Adrenal gland (tissue), 5 donors: ENCODE measurements around the gene TUBG1.

Experiments
- POLR2A ChIP-seq, 2 donors: fragments of 450-650 bp; IDR thresholded peaks; one replicate each; pipeline ENCODE4 v1.6.1; 2017; ENCODE audit warnings: antibody characterized with exemption in 2 of 2, mild to moderate bottlenecking in 2 of 2, moderate library complexity in 1 of 2
- TF ChIP-seq, protein P1 (sequence below), 6 experiments: fragments of 450-650 bp in 4 of 6; fragments of 200-600 bp in 2 of 6; sonication (generic) in 1 of 6; IDR thresholded peaks; 1 replicate in 5 of 6; 2 replicates in 1 of 6; pipeline versions ENCODE4 v1.5.1 to v1.8.0; 2016 to 2021; ENCODE audit warnings: antibody characterized with exemption in 6 of 6, mild to moderate bottlenecking in 2 of 6, moderate library complexity in 1 of 6
- donor health status: DM: no; HTN: no; CAD: no.

DNA sequence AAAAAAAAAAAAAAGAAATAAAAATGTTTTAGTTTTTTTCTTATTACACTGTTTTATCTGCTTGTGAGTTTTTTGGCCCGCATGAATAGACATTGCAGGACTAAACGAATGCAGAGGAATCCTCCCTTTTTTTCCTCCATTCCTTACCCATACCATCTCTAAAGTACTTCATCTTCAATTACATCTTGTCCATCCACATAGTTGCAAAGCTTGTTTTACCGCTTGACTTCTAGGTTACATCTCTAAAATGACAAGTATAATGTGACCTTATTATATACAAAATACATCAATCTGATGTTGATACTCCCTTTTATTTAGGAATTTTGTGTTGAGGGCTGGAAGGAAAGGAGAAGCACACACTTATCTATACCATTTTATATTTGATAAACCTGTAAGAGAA, 13.1 kb upstream of the TUBG1 start:
- TF ChIP-seq, protein P1, sequence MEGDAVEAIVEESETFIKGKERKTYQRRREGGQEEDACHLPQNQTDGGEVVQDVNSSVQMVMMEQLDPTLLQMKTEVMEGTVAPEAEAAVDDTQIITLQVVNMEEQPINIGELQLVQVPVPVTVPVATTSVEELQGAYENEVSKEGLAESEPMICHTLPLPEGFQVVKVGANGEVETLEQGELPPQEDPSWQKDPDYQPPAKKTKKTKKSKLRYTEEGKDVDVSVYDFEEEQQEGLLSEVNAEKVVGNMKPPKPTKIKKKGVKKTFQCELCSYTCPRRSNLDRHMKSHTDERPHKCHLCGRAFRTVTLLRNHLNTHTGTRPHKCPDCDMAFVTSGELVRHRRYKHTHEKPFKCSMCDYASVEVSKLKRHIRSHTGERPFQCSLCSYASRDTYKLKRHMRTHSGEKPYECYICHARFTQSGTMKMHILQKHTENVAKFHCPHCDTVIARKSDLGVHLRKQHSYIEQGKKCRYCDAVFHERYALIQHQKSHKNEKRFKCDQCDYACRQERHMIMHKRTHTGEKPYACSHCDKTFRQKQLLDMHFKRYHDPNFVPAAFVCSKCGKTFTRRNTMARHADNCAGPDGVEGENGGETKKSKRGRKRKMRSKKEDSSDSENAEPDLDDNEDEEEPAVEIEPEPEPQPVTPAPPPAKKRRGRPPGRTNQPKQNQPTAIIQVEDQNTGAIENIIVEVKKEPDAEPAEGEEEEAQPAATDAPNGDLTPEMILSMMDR (IDR thresholded peaks at IDR 0.05), result no peak
- TF ChIP-seq POLR2A (IDR thresholded peaks at IDR 0.05), result no peak
